NCI-H1092 (cell line): ENCODE data around the gene AFF1.

Experiments used
- DNase-seq: peaks from one replicate; lab custom pipeline; 2025; lab: John Stamatoyannopoulos, UW

Gene AFF1

GRCh38 chr4:86919561-86920223 lies 15.1 kb upstream of the AFF1 start:
- no peak for DNase-seq

- no peak for DNase-seq
These were observed 13.1 kb upstream of the AFF1 start for GRCh38 chr4:86921608-86922252.

- no peak for DNase-seq
These were observed 10.0 kb upstream of the AFF1 start for GRCh38 chr4:86924811-86925210.

- no peak for DNase-seq
These were observed 8.2 kb upstream of the AFF1 start for GRCh38 chr4:86926435-86927086.

- DNase-seq = no peak
These were observed 6.9 kb upstream of the AFF1 start for GRCh38 chr4:86927843-86928395.

- DNase-seq = no peak
These were observed 6.2 kb upstream of the AFF1 start for GRCh38 chr4:86928400-86929255.

- no peak for DNase-seq
These were observed 552 bp upstream of the AFF1 start for GRCh38 chr4:86934147-86934770.

- DNase-seq = no peak
These were observed 698 bp downstream of the AFF1 start for GRCh38 chr4:86935566-86935852.

GRCh38 chr4:86935853-86936733 lies 1.3 kb downstream of the AFF1 start:
- no peak for DNase-seq

- DNase-seq = no peak
These were observed 4.1 kb downstream of the AFF1 start for GRCh38 chr4:86938771-86939520.

- no peak for DNase-seq
These were observed 5.1 kb downstream of the AFF1 start for GRCh38 chr4:86939729-86940575.

- no peak for DNase-seq
These were observed 6.2 kb downstream of the AFF1 start for GRCh38 chr4:86940920-86941460.

GRCh38 chr4:86942185-86942666 lies 7.4 kb downstream of the AFF1 start:
- DNase-seq = no peak

GRCh38 chr4:86944964-86945781 lies 10.4 kb downstream of the AFF1 start:
- no peak for DNase-seq

GRCh38 chr4:86946868-86947500 lies 12.2 kb downstream of the AFF1 start:
- DNase-seq = no peak

- no peak for DNase-seq
These were observed 12.8 kb downstream of the AFF1 start for GRCh38 chr4:86947501-86948120.

- DNase-seq = no peak
These were observed 13.5 kb downstream of the AFF1 start for GRCh38 chr4:86948276-86948675.
